Fibroblast of lung (primary cell): ENCODE data around the gene KCNK2. TPM values are rescaled to one million over a fixed set of nuclear protein-coding genes. Genes with fewer than 3 reads are reported as not detected.

Source experiments
- DNase-seq, 2 donors: peaks; one replicate each; pipeline versions ENCODE4 v3.0.0 to v3.0.0-alpha.2; 2010; ENCODE audit warnings: low read depth in 2 of 2
- H2AFZ ChIP-seq: 2 replicates; pipeline ENCODE4 v1.5.1; 2012; ENCODE audit warnings: low read length, control low read depth, inconsistent platforms
- H3K27ac ChIP-seq: 2 replicates; pipeline ENCODE4 v1.5.1; 2011; ENCODE audit warnings: low read length, control low read depth; ENCODE audit not compliant: insufficient read depth
- H3K27me3 ChIP-seq: 2 replicates; pipeline ENCODE4 v1.5.1; 2011; ENCODE audit warnings: mild to moderate bottlenecking, low read length; ENCODE audit not compliant: control insufficient read depth, insufficient read depth
- H3K36me3 ChIP-seq: 2 replicates; pipeline ENCODE4 v1.5.1; 2011; ENCODE audit warnings: low read length; ENCODE audit not compliant: control insufficient read depth, insufficient read depth
- H3K4me1 ChIP-seq: 2 replicates; pipeline ENCODE4 v1.5.1; 2011; ENCODE audit warnings: low read length; ENCODE audit not compliant: control insufficient read depth, insufficient read depth; ENCODE audit errors: extremely low read depth
- H3K4me2 ChIP-seq: 2 replicates; pipeline ENCODE4 v1.5.1; 2011; ENCODE audit warnings: low read length, control low read depth; ENCODE audit not compliant: insufficient read depth; ENCODE audit errors: extremely low read depth
- H3K4me3 ChIP-seq, 4 experiments: fragments of 200-600 bp in 1 of 4; sonication (generic) in 1 of 4; replicated peaks in 1 of 4; 2 replicates each; pipeline ENCODE4 v1.5.1; 2011 to 2016; ENCODE audit warnings: low read length in 4 of 4, low read depth in 3 of 4, mild to moderate bottlenecking in 3 of 4, control low read depth in 2 of 4, inconsistent platforms in 1 of 4, mixed read lengths in 1 of 4; ENCODE audit not compliant: insufficient read depth in 1 of 4; ENCODE audit errors: control extremely low read depth in 1 of 4
- H3K79me2 ChIP-seq: 2 replicates; pipeline ENCODE4 v1.5.1; 2012; ENCODE audit warnings: mild to moderate bottlenecking, low read length, inconsistent platforms; ENCODE audit not compliant: control insufficient read depth, insufficient read depth
- H3K9ac ChIP-seq: 2 replicates; pipeline ENCODE4 v1.5.1; 2011; ENCODE audit warnings: mild to moderate bottlenecking, low read length, control low read depth; ENCODE audit not compliant: insufficient read depth
- H3K9me3 ChIP-seq: 2 replicates; pipeline ENCODE4 v1.5.1; 2012; ENCODE audit warnings: low read depth, low read length; ENCODE audit not compliant: control insufficient read depth, insufficient read depth
- H4K20me1 ChIP-seq: 2 replicates; pipeline ENCODE4 v1.5.1; 2011; ENCODE audit warnings: low read length; ENCODE audit not compliant: control insufficient read depth, insufficient read depth; ENCODE audit errors: extremely low read depth
- CTCF ChIP-seq, 2 donors: IDR thresholded peaks in 1 of 2; conservative IDR thresholded peaks in 1 of 2; 1 replicate in 1 of 2; 2 replicates in 1 of 2; pipeline ENCODE4 v1.5.1; 2011 to 2012; ENCODE audit warnings: low read length in 2 of 2, control low read depth in 1 of 2, inconsistent platforms in 1 of 2, low read depth in 1 of 2, mild to moderate bottlenecking in 1 of 2
- EZH2 ChIP-seq: IDR thresholded peaks from 2 replicates; pipeline ENCODE4 v1.5.1; 2012; ENCODE audit warnings: low read length, control low read depth, mild to moderate bottlenecking; ENCODE audit errors: missing control alignments
- polyA plus RNA-seq, 2 donors: library from polyadenylated mRNA; depleted of rRNA in 1 of 2; stranded (reverse) in 1 of 2; unstranded in 1 of 2; fragments of >200 nt; gene quantifications; 2 replicates each; pipeline ENCODE4 v1.2.1, GENCODE V29; 2011 to 2012; ENCODE audit warnings: missing spikeins in 1 of 2
- total RNA-seq: library from RNA; depleted of rRNA; stranded (reverse); fragments of >200 nt; gene quantifications from 2 replicates; pipeline ENCODE4 v1.2.1, GENCODE V29; 2014

The KCNK2 gene
- total and polyA plus RNA-seq, 2 donors (not counting 1 experiment from before 2014, with no cell fraction given), result 6.4 to 25.6 TPM

DNA sequence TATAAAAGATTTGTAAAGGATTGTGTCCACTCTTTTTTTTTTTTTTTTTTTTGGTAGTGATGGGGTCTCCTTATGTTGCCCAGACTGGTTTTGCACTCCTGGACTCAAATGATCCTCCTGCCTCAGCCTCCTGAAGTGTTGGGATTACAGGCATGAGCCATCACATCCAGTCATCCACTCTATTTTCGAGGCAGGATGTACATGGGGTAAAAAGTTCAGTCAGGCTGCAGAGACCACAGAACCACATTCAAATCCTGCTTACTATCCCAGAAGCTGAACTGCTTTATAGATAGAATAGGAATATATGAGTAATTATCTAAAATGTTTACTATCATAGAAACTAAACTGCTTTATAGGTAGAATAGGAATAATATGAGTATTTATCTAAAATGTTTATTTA, 26.0 kb upstream of the KCNK2 start:
- H3K36me3 ChIP-seq, result no peaks in the 10 kb centered on the region
- no peak overlapping the region for H2AFZ ChIP-seq
- H3K27me3 ChIP-seq, result no peaks in the 10 kb centered on the region
- no peak overlapping the region for H3K9ac ChIP-seq
- H4K20me1 ChIP-seq, result no peaks in the 10 kb centered on the region
- H3K27ac ChIP-seq, result no peak overlapping the region
- TF ChIP-seq EZH2 (no peak), CTCF (conservative IDR thresholded peaks at IDR 0.05 in 1 of 2, IDR thresholded peaks at IDR 0.05 in 1 of 2; ENCODE audit: low read depth in 1 of 2, low read length in 2 of 2) (no peak)
- no peak overlapping the region for H3K4me3 ChIP-seq
- H3K4me2 ChIP-seq, result no peak overlapping the region
- peaks cover 11% of the 10 kb centered on the region for H3K4me1 ChIP-seq
- peak in 1 of 2 donors; percentile 83 for DNase-seq
- H3K79me2 ChIP-seq, result no peaks in the 10 kb centered on the region
- no peaks in the 10 kb centered on the region for H3K9me3 ChIP-seq

- no peak for DNase-seq
- Histone ChIP-seq H3K36me3 (no peaks in the 10 kb centered on the region), H3K27me3 (no peaks in the 10 kb centered on the region), H2AFZ (no peak overlapping the region), H3K9me3 (no peaks in the 10 kb centered on the region), H3K79me2 (no peaks in the 10 kb centered on the region), H3K27ac (no peak overlapping the region), H4K20me1 (no peaks in the 10 kb centered on the region), H3K4me1 (peaks cover 2% of the 10 kb centered on the region), H3K9ac (no peak overlapping the region), H3K4me2 (no peak overlapping the region), H3K4me3 (no peak overlapping the region)
- TF ChIP-seq EZH2 (no peak), CTCF (conservative IDR thresholded peaks at IDR 0.05 in 1 of 2, IDR thresholded peaks at IDR 0.05 in 1 of 2; ENCODE audit: low read depth in 1 of 2, low read length in 2 of 2) (no peak)
These were observed 22.6 kb upstream of the KCNK2 start for GRCh38 chr1:215059947-215060346.

DNA sequence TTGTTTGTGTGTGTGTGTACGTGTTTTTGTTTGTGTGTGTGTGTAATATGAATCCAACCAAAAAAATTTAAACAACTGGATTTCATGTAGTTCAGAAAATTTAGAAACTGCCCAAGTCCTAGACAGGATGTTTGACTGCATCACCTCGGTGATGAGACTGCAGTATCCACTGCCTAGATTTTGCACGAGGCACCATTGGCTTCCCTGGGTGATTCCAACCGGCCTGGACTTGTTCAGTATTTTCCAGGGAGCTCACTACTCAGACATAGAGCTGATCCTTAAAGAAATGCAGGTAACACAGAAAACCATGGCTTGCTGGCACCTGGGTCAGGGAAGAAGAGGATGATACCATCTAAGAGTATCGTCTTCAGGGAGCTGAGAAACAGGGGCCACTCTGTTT, 18.2 kb upstream of the KCNK2 start:
- Histone ChIP-seq H3K4me2 (no peak overlapping the region), H3K27ac (no peak overlapping the region), H3K27me3 (no peaks in the 10 kb centered on the region), H4K20me1 (no peaks in the 10 kb centered on the region), H3K9me3 (no peaks in the 10 kb centered on the region), H2AFZ (no peak overlapping the region), H3K4me1 (no peaks in the 10 kb centered on the region), H3K9ac (no peak overlapping the region), H3K79me2 (no peaks in the 10 kb centered on the region), H3K4me3 (no peak overlapping the region), H3K36me3 (no peaks in the 10 kb centered on the region)
- no peak for DNase-seq
- no peak for TF ChIP-seq CTCF (conservative IDR thresholded peaks at IDR 0.05 in 1 of 2, IDR thresholded peaks at IDR 0.05 in 1 of 2; ENCODE audit: low read depth in 1 of 2, low read length in 2 of 2)
- TF ChIP-seq EZH2, result no peak
